Karpas-422 (cell line): ENCODE results near the gene PLXNA2. TPM values are rescaled to one million over a fixed set of nuclear protein-coding genes. Genes with fewer than 3 reads are reported as not detected.

Source experiments
- DNase-seq: peaks from one replicate; pipeline ENCODE4 v3.0.0-alpha.2; 2015
- H2AFZ ChIP-seq: fragments of 200-600 bp; sonication (generic); 2 replicates; pipeline ENCODE4 v1.6.1; 2014; ENCODE audit warnings: antibody characterized with exemption, low read length, mixed read lengths
- H3K27ac ChIP-seq: fragments of 200-600 bp; sonication (generic); 2 replicates; pipeline ENCODE4 v1.5.1; 2014; ENCODE audit warnings: mild to moderate bottlenecking, low read length, moderate library complexity
- H3K27me3 ChIP-seq: fragments of 200-600 bp; sonication (generic); 2 replicates; pipeline ENCODE4 v1.6.1; 2014; ENCODE audit warnings: low read length, mixed read lengths
- H3K36me3 ChIP-seq: fragments of 200-600 bp; sonication (generic); 2 replicates; pipeline ENCODE4 v1.6.1; 2014; ENCODE audit warnings: low read length, mixed read lengths; ENCODE audit not compliant: insufficient read depth
- H3K4me1 ChIP-seq: fragments of 200-600 bp; sonication (generic); 2 replicates; pipeline ENCODE4 v1.6.1; 2014; ENCODE audit warnings: mild to moderate bottlenecking, low read length, mixed read lengths
- H3K4me2 ChIP-seq: fragments of 200-600 bp; sonication (generic); 2 replicates; pipeline ENCODE4 v1.6.1; 2014; ENCODE audit warnings: low read length, low read depth, mild to moderate bottlenecking; ENCODE audit not compliant: poor library complexity, severe bottlenecking
- H3K4me3 ChIP-seq: fragments of 200-600 bp; sonication (generic); 2 replicates; pipeline ENCODE4 v1.5.1; 2014; ENCODE audit warnings: mild to moderate bottlenecking, antibody characterized with exemption, low read length, mixed read lengths
- H3K79me2 ChIP-seq: fragments of 200-600 bp; sonication (generic); 2 replicates; pipeline ENCODE4 v1.6.1; 2014; ENCODE audit warnings: mild to moderate bottlenecking, low read length, mixed read lengths
- H3K9ac ChIP-seq: fragments of 200-600 bp; sonication (generic); 2 replicates; pipeline ENCODE4 v1.6.0; 2014; ENCODE audit warnings: low read length
- H3K9me2 ChIP-seq: fragments of 200-600 bp; sonication (generic), shearing (Covaris generic); replicated peaks from 2 replicates; pipeline ENCODE4 v1.6.0; 2014; ENCODE audit warnings: mild to moderate bottlenecking, low read length, moderate library complexity; ENCODE audit not compliant: insufficient read depth
- H3K9me3 ChIP-seq: fragments of 300-700, 200-600 bp; sonication (generic); 2 replicates; pipeline ENCODE4 v1.6.1; 2014; ENCODE audit warnings: low read length, mixed read lengths
- H4K20me1 ChIP-seq: fragments of 200-600 bp; sonication (generic); 2 replicates; pipeline ENCODE4 v1.6.1; 2014; ENCODE audit warnings: mild to moderate bottlenecking, antibody characterized with exemption, low read length, low read depth; ENCODE audit not compliant: insufficient read depth
- total RNA-seq: library from RNA; depleted of rRNA; stranded (reverse); fragments of >200 nt; shearing (Covaris generic); gene quantifications from 2 replicates; pipeline ENCODE4 v1.2.3, GENCODE V29; 2014; ENCODE audit warnings: low replicate concordance

Gene PLXNA2
- total RNA-seq, 1 experiment from 2014 or later, result not detected

- H3K9me3 ChIP-seq, result no peaks in the 10 kb centered on the region
- H3K4me3 ChIP-seq, result no peak overlapping the region
- no peak overlapping the region for H3K4me2 ChIP-seq
- no peaks in the 10 kb centered on the region for H3K9me2 ChIP-seq
- H3K27me3 ChIP-seq, result no peaks in the 10 kb centered on the region
- H4K20me1 ChIP-seq, result 0 out of 2 replicates have a peak, but pooled peaks cover 4% of the 10 kb centered on the region
- no peak overlapping the region for H3K27ac ChIP-seq
- no peaks in the 10 kb centered on the region for H3K36me3 ChIP-seq
- no peaks in the 10 kb centered on the region for H3K4me1 ChIP-seq
- peak; percentile 7 for DNase-seq
- H2AFZ ChIP-seq, result no peak overlapping the region
- H3K9ac ChIP-seq, result no peak overlapping the region
- H3K79me2 ChIP-seq, result no peaks in the 10 kb centered on the region
Observed at GRCh38 chr1:208211921-208212843, 32.0 kb downstream of the PLXNA2 start.

- DNase-seq, result no peak
- Histone ChIP-seq H3K27me3 (no peaks in the 10 kb centered on the region), H4K20me1 (0 out of 2 replicates have a peak, but pooled peaks cover 4% of the 10 kb centered on the region), H3K9ac (no peak overlapping the region), H3K9me3 (no peaks in the 10 kb centered on the region), H3K9me2 (no peaks in the 10 kb centered on the region), H3K4me2 (no peak overlapping the region), H3K4me1 (no peaks in the 10 kb centered on the region), H3K27ac (no peak overlapping the region), H3K79me2 (no peaks in the 10 kb centered on the region), H3K4me3 (no peak overlapping the region), H2AFZ (no peak overlapping the region), H3K36me3 (no peaks in the 10 kb centered on the region)
Observed at GRCh38 chr1:208209896-208210589, 34.1 kb downstream of the PLXNA2 start.

GRCh38 chr1:208209286-208209685 is 34.9 kb downstream of the PLXNA2 start:
- no peak overlapping the region for H3K4me3 ChIP-seq
- H2AFZ ChIP-seq, result no peak overlapping the region
- no peak overlapping the region for H3K4me2 ChIP-seq
- H4K20me1 ChIP-seq, result 0 out of 2 replicates have a peak, but pooled peaks cover 4% of the 10 kb centered on the region
- no peaks in the 10 kb centered on the region for H3K4me1 ChIP-seq
- no peaks in the 10 kb centered on the region for H3K9me2 ChIP-seq
- no peak overlapping the region for H3K27ac ChIP-seq
- no peaks in the 10 kb centered on the region for H3K27me3 ChIP-seq
- H3K79me2 ChIP-seq, result no peaks in the 10 kb centered on the region
- DNase-seq, result peak; percentile 25
- no peaks in the 10 kb centered on the region for H3K9me3 ChIP-seq
- H3K36me3 ChIP-seq, result no peaks in the 10 kb centered on the region
- H3K9ac ChIP-seq, result no peak overlapping the region

GRCh38 chr1:208208132-208208487 is 36.1 kb downstream of the PLXNA2 start:
- no peak overlapping the region for H3K4me2 ChIP-seq
- no peaks in the 10 kb centered on the region for H3K79me2 ChIP-seq

GRCh38 chr1:208207388-208208131 is 36.6 kb downstream of the PLXNA2 start:
- H3K9me3 ChIP-seq, result no peaks in the 10 kb centered on the region
- H2AFZ ChIP-seq, result no peak overlapping the region
- H3K79me2 ChIP-seq, result no peaks in the 10 kb centered on the region
- no peak for DNase-seq
- H3K27ac ChIP-seq, result no peak overlapping the region
- H3K9ac ChIP-seq, result no peak overlapping the region
- H4K20me1 ChIP-seq, result no peaks in the 10 kb centered on the region
- H3K9me2 ChIP-seq, result no peaks in the 10 kb centered on the region
- H3K4me2 ChIP-seq, result no peak overlapping the region
- H3K4me1 ChIP-seq, result no peaks in the 10 kb centered on the region
- no peaks in the 10 kb centered on the region for H3K36me3 ChIP-seq
- H3K27me3 ChIP-seq, result no peaks in the 10 kb centered on the region
- H3K4me3 ChIP-seq, result no peak overlapping the region

More at GRCh38 chr1:208208132-208208487, 36.1 kb downstream of the PLXNA2 start:
- Histone ChIP-seq H4K20me1 (no peaks in the 10 kb centered on the region), H3K27ac (no peak overlapping the region), H3K4me3 (no peak overlapping the region), H3K9me2 (no peaks in the 10 kb centered on the region), H3K36me3 (no peaks in the 10 kb centered on the region), H3K4me1 (no peaks in the 10 kb centered on the region), H2AFZ (no peak overlapping the region), H3K9me3 (no peaks in the 10 kb centered on the region), H3K9ac (no peak overlapping the region), H3K27me3 (no peaks in the 10 kb centered on the region)
- DNase-seq, result no peak

- Histone ChIP-seq H3K4me2 (no peak overlapping the region), H3K4me3 (no peak overlapping the region), H3K9ac (no peak overlapping the region), H3K4me1 (no peaks in the 10 kb centered on the region), H3K27me3 (no peaks in the 10 kb centered on the region), H3K36me3 (no peaks in the 10 kb centered on the region), H3K27ac (no peak overlapping the region), H3K79me2 (no peaks in the 10 kb centered on the region), H3K9me3 (no peaks in the 10 kb centered on the region), H2AFZ (no peak overlapping the region), H4K20me1 (no peaks in the 10 kb centered on the region), H3K9me2 (no peaks in the 10 kb centered on the region)
- peak; percentile 28 for DNase-seq
Observed at GRCh38 chr1:208206092-208206698, 38.0 kb downstream of the PLXNA2 start.

GRCh38 chr1:208205216-208206013 is 38.8 kb downstream of the PLXNA2 start:
- no peak overlapping the region for H2AFZ ChIP-seq
- no peak for DNase-seq
- H3K79me2 ChIP-seq, result no peaks in the 10 kb centered on the region
- H3K4me1 ChIP-seq, result no peaks in the 10 kb centered on the region
- H3K9me3 ChIP-seq, result no peaks in the 10 kb centered on the region
- no peaks in the 10 kb centered on the region for H3K36me3 ChIP-seq
- H3K4me2 ChIP-seq, result no peak overlapping the region
- H3K4me3 ChIP-seq, result no peak overlapping the region
- no peaks in the 10 kb centered on the region for H4K20me1 ChIP-seq
- no peak overlapping the region for H3K9ac ChIP-seq
- H3K9me2 ChIP-seq, result no peaks in the 10 kb centered on the region
- H3K27ac ChIP-seq, result no peak overlapping the region
- no peaks in the 10 kb centered on the region for H3K27me3 ChIP-seq
